ENCODE results near the gene LMOD2.

The LMOD2 gene

GRCh38 chr7:123647106-123647730 lies 8.4 kb upstream of the LMOD2 start:
- Histone ChIP-seq H4K20me1 (ENCODE audit: insufficient read depth, low read length) (no peaks in the 10 kb centered on the region), H3K27ac (ENCODE audit: low read length) (no peak overlapping the region), H3K79me2 (ENCODE audit: low read length) (no peaks in the 10 kb centered on the region), H3K9ac (ENCODE audit: low read length) (no peak overlapping the region), H3K4me1 (ENCODE audit: low read length) (no peaks in the 10 kb centered on the region), H2AFZ (ENCODE audit: low read depth, low read length) (no peak overlapping the region), H3K9me3 (ENCODE audit: insufficient read depth, low read length) (no peaks in the 10 kb centered on the region), H3K4me3 (ENCODE audit: low read length) (no peak overlapping the region), H3K4me2 (ENCODE audit: low read length) (no peak overlapping the region), H3K27me3 (ENCODE audit: low read depth, low read length) (peaks cover 2% of the 10 kb centered on the region; the same call in 1 of the 2 replicates), H3K36me3 (replicated peaks; ENCODE audit: low read depth, low read length) (no peaks in the 10 kb centered on the region)
- no peak for TF ChIP-seq EZH2phosphoT487 (IDR thresholded peaks at IDR 0.05; ENCODE audit: low read depth)
- TF ChIP-seq CTCF (IDR thresholded peaks at IDR 0.05; ENCODE audit: low read depth, low read length) = no peak

GRCh38 chr7:123649964-123650363 lies 5.7 kb upstream of the LMOD2 start:
- H3K36me3 ChIP-seq (replicated peaks; ENCODE audit: low read depth, low read length) = no peaks in the 10 kb centered on the region
- no peaks in the 10 kb centered on the region for H3K79me2 ChIP-seq (ENCODE audit: low read length)
- H2AFZ ChIP-seq (ENCODE audit: low read depth, low read length) = no peak overlapping the region
- no peak overlapping the region for H3K27ac ChIP-seq (ENCODE audit: low read length)
- TF ChIP-seq CTCF (IDR thresholded peaks at IDR 0.05; ENCODE audit: low read depth, low read length) (no peak), EZH2phosphoT487 (IDR thresholded peaks at IDR 0.05; ENCODE audit: low read depth) (no peak)
- H3K4me2 ChIP-seq (ENCODE audit: low read length) = no peak overlapping the region
- no peak overlapping the region for H3K9ac ChIP-seq (ENCODE audit: low read length)
- no peaks in the 10 kb centered on the region for H4K20me1 ChIP-seq (ENCODE audit: insufficient read depth, low read length)
- H3K4me3 ChIP-seq (ENCODE audit: low read length) = no peak overlapping the region
- H3K27me3 ChIP-seq (ENCODE audit: low read depth, low read length) = no peaks in the 10 kb centered on the region
- H3K4me1 ChIP-seq (ENCODE audit: low read length) = no peaks in the 10 kb centered on the region
- no peaks in the 10 kb centered on the region for H3K9me3 ChIP-seq (ENCODE audit: insufficient read depth, low read length)

GRCh38 chr7:123650595-123650994 lies 5.1 kb upstream of the LMOD2 start:
- no peak overlapping the region for H2AFZ ChIP-seq (ENCODE audit: low read depth, low read length)
- H3K9me3 ChIP-seq (ENCODE audit: insufficient read depth, low read length) = no peaks in the 10 kb centered on the region
- H3K27me3 ChIP-seq (ENCODE audit: low read depth, low read length) = no peaks in the 10 kb centered on the region
- no peaks in the 10 kb centered on the region for H4K20me1 ChIP-seq (ENCODE audit: insufficient read depth, low read length)
- no peak overlapping the region for H3K9ac ChIP-seq (ENCODE audit: low read length)
- no peaks in the 10 kb centered on the region for H3K4me1 ChIP-seq (ENCODE audit: low read length)
- no peak overlapping the region for H3K4me3 ChIP-seq (ENCODE audit: low read length)
- no peak overlapping the region for H3K27ac ChIP-seq (ENCODE audit: low read length)
- no peak overlapping the region for H3K4me2 ChIP-seq (ENCODE audit: low read length)
- no peaks in the 10 kb centered on the region for H3K36me3 ChIP-seq (replicated peaks; ENCODE audit: low read depth, low read length)
- TF ChIP-seq EZH2phosphoT487 (IDR thresholded peaks at IDR 0.05; ENCODE audit: low read depth) (no peak), CTCF (IDR thresholded peaks at IDR 0.05; ENCODE audit: low read depth, low read length) (no peak)
- no peaks in the 10 kb centered on the region for H3K79me2 ChIP-seq (ENCODE audit: low read length)

GRCh38 chr7:123652406-123652805 lies 3.3 kb upstream of the LMOD2 start:
- Histone ChIP-seq H3K27ac (ENCODE audit: low read length) (no peak overlapping the region), H3K4me1 (ENCODE audit: low read length) (no peaks in the 10 kb centered on the region), H3K9ac (ENCODE audit: low read length) (no peak overlapping the region), H3K9me3 (ENCODE audit: insufficient read depth, low read length) (no peaks in the 10 kb centered on the region), H3K4me2 (ENCODE audit: low read length) (no peak overlapping the region), H3K79me2 (ENCODE audit: low read length) (no peaks in the 10 kb centered on the region), H3K36me3 (replicated peaks; ENCODE audit: low read depth, low read length) (no peaks in the 10 kb centered on the region), H3K27me3 (ENCODE audit: low read depth, low read length) (no peaks in the 10 kb centered on the region), H2AFZ (ENCODE audit: low read depth, low read length) (no peak overlapping the region), H3K4me3 (ENCODE audit: low read length) (no peak overlapping the region), H4K20me1 (ENCODE audit: insufficient read depth, low read length) (no peaks in the 10 kb centered on the region)
- TF ChIP-seq EZH2phosphoT487 (IDR thresholded peaks at IDR 0.05; ENCODE audit: low read depth) = no peak
- TF ChIP-seq CTCF (IDR thresholded peaks at IDR 0.05; ENCODE audit: low read depth, low read length) = no peak

Data from OCI-LY3 (cell line).